ENCODE data around the gene MYOF.

Gene MYOF

DNA sequence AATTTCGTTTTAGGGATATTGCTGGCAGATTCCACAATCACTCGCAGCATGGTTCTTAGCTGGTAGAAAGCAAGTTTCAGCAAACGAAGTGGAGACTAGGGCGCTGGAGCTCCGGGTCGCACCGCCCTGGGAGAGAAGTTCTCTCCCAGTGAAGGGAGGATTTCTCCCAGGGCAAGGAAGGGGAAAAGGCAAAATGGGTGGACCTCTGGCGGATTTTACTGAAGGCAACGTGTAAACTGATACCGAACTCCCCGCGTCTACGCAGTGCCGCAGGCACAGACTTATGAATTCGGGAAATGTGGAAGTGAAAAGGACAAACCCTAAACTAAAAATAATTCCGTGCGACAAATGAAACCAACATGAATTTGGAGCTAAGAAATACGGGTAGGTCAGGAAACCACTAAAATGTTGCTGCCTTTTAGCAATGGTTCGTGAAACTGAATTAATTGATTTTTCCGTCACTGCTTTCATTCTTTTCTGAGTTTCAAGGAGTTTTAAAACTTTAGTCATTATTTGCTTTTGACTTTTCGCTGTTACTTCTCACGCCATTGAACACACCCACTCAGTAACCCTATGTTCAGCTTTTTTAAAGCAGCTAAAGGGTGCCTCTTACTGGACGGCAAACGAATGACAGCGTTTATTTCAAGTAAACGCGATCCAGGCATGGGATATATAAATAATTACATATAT lies at the start of gene MYOF:
MYOF (minus strand) TSS at position 190 of the 690 bp plus-strand sequence; CDS start at position 50, 140 bp downstream.
- peak; percentile 89 for DNase-seq

DNA sequence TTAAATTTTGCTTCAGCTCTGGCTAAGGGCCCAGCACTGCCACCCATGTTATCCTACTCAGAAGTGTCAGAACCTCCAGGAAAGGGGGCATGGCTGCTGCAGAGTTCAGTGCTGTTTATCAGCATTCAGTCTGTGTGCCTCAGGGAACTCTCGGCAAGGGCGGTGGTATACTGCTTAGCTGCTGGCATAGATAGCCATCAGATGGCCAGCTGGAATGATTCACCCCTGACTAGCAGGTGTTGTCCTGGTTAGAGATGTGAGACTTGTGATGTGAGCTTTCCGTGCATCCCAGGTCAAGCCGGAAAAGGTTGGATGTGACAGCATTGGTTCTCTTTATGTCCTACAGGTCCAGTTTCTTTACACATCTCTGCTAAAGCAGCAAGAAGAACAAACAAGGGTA lies 36.4 kb upstream of the MYOF start:
- in situ Hi-C loops (cut with MboI; ENCODE audit: low pct_unique_long_range_greater_than_20kb, low sequenced_read_pairs): no loop called here
- no peak for DNase-seq

More for the DNA sequence above, at the start of gene MYOF:
- in situ Hi-C loops (cut with MboI; ENCODE audit: low pct_unique_long_range_greater_than_20kb, low sequenced_read_pairs): no loop called here

DNA sequence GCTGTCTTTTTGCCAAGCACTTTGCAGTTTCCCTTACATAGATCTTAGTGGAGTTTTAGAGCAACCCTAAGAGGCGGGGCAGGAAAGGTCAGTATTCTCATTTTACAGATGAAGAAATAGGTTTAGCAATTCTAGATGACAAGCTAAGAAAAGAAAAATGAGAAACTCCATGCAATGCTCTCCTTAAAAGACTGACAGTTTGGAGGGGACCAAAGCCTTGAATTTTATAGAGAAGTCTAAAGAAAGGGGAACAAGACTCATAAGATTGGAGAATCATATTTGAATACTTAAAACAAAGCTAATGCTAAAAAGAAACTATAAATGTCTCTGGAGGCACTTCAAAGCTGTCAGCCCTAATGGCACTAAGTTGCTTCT lies 33.9 kb upstream of the MYOF start:
- in situ Hi-C loops (cut with MboI; ENCODE audit: low pct_unique_long_range_greater_than_20kb, low sequenced_read_pairs): no loop called here
- DNase-seq: no peak

GRCh38 chr10:93515071-93516005 lies 33.2 kb upstream of the MYOF start:
- DNase-seq: peak; percentile 41
- in situ Hi-C loops (cut with MboI; ENCODE audit: low pct_unique_long_range_greater_than_20kb, low sequenced_read_pairs): no loop called here

DNA sequence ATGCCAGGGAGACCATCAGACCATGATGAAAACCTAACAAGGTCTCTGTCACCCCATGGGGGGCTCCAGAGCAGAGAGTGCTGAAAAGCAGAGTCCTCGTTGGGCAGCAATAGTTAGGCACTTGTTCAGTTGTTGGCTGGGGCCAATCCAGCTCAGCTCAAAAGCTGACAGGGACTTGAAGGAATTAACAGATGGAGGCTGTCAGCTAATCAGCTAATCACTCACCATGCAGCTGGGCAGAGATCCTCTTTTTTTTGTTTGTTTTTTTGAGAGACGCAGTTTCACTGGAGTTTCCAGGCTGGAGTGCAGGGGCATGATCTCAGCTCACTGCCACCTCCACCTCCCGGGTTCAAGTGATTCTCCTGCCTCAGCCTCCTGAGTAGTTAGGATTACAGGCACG lies 32.4 kb upstream of the MYOF start:
- in situ Hi-C loops (cut with MboI; ENCODE audit: low pct_unique_long_range_greater_than_20kb, low sequenced_read_pairs): no loop called here
- DNase-seq: no peak

GRCh38 chr10:93513091-93513490 lies 31.0 kb upstream of the MYOF start:
- in situ Hi-C loops (cut with MboI; ENCODE audit: low pct_unique_long_range_greater_than_20kb, low sequenced_read_pairs): no loop called here
- no peak for DNase-seq

DNA sequence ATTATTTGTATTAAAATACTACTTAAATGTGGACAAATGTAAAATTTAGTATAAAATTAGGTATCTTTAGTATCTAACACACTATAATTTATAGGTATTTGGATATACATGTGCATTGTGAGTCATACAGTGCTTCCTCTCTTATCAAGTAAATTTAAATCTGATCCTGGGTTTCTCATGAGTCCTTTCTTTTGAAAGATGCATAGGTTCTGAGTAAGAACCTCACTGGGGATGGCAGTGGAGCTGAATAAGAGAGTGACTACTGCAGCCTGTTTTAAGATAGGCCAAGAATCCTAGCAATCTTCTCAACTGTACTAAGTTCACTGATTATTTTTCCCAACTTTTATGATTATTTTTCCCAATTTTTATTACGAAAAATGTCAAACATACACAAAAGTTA lies 30.4 kb upstream of the MYOF start:
- in situ Hi-C loops (cut with MboI; ENCODE audit: low pct_unique_long_range_greater_than_20kb, low sequenced_read_pairs): no loop called here
- DNase-seq: no peak

DNA sequence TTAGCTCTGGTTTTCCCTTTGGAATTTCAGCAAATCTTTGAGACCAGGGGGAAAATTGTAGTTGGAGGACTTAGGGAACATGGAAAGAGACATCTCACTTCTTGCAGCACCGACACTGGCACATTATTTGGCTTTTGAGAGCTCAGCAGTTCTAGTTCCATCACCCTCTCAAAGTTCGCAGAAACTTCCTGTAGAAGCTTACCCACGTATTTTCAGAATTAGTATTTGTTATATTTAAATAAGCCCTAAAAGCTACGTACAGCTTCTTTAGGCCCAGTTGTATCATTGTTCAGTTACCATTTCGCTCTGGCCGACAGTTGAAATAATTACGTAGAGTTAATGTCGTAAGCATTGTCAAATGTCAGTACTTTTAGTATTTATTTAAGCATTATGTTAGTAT lies 27.7 kb upstream of the MYOF start:
- in situ Hi-C loops (cut with MboI; ENCODE audit: low pct_unique_long_range_greater_than_20kb, low sequenced_read_pairs): no loop called here
- DNase-seq: no peak

- in situ Hi-C loops (cut with MboI; ENCODE audit: low pct_unique_long_range_greater_than_20kb, low sequenced_read_pairs): no loop called here
These were observed 22.9 kb upstream of the MYOF start for GRCh38 chr10:93505075-93505474.

DNA sequence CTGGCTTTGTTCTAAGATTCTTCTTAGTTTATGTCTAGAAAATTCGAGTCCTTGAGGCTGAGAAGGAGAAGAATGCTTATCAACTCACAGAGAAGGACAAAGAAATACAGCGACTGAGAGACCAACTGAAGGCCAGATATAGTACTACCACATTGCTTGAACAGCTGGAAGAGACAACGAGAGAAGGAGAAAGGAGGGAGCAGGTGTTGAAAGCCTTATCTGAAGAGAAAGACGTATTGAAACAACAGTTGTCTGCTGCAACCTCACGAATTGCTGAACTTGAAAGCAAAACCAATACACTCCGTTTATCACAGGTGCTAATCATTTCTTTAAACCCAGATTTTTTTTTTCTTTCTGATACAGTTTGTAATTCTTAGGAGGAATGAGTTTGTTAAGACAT lies 20.9 kb upstream of the MYOF start:
- in situ Hi-C loops (cut with MboI; ENCODE audit: low pct_unique_long_range_greater_than_20kb, low sequenced_read_pairs): no loop called here
- DNase-seq: no peak

More at GRCh38 chr10:93505075-93505474, 22.9 kb upstream of the MYOF start:
- peak; percentile 4 for DNase-seq

DNA sequence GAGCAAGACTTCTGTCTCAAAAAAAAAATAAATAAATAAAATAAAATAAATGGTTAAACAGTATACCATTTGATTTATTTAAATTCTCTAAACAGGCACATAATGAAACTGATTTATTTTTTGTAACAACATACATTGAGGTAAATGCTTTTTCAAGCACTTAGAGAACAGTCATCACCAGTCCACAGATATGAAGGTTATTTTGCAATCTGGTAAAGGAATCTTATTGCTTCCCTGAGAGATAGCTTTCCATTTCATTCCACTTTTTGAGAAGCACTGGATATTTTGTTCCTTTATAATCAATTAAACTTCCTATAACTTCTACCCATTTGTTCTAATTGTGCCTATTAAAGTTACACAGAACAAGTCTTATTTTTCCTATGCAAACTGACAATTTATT lies 19.5 kb upstream of the MYOF start:
- DNase-seq: no peak
- in situ Hi-C loops (cut with MboI; ENCODE audit: low pct_unique_long_range_greater_than_20kb, low sequenced_read_pairs): no loop called here

DNA sequence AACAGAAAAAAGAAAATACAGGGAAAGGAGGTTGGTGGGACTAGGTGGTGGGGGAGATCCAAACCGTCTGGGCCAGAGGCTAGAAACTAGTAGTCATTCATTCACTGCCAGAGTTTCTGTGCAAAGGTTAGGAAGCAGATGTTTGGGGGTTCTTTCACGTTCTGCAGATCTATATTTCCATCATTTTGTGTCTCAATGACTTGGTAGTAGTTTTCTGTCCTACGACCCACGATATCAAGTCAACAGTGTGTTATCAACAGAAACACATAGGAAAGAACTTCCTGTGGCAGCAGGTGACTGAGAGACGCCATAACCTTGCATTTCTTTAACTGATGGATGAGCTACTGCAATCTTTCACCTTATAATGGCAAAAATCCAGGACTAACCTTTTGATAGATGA lies 16.0 kb upstream of the MYOF start:
- in situ Hi-C loops (cut with MboI; ENCODE audit: low pct_unique_long_range_greater_than_20kb, low sequenced_read_pairs): no loop called here
- DNase-seq: peak; percentile 21

DNA sequence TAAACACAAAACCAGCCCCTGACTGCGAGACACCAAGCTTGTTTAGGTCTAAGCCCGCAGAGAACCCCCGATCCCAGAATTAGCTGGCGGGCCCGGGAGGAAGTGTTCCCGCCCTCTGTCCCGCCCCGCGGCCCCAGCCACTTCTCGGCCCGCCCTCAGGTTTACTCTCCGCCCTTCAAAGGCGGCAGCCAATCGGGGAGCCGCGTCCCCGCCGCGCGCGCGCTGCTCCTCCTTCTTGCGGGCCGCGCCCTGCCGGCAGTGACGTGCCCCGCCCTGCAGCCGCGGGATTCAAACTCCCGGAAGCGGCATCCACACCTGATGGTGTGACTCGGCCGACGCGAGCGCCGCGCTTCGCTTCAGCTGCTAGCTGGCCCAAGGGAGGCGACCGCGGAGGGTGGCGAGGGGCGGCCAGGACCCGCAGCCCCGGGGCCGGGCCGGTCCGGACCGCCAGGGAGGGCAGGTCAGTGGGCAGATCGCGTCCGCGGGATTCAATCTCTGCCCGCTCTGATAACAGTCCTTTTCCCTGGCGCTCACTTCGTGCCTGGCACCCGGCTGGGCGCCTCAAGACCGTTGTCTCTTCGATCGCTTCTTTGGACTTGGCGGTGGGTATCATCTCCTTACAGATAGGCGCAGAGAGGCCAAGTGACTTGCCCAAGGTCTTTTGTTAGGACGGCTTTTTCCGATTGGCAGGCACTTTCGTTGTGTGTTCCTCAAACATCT lies 14.3 kb upstream of the MYOF start, which contains the start of gene CEP55:
CEP55 (plus strand) TSS at position 291 of the 720 bp plus-strand sequence. CDS start 3,440 bp downstream, outside the sequence.
- in situ Hi-C loops (cut with MboI; ENCODE audit: low pct_unique_long_range_greater_than_20kb, low sequenced_read_pairs): no loop called here
- peak; percentile 97 for DNase-seq

DNA sequence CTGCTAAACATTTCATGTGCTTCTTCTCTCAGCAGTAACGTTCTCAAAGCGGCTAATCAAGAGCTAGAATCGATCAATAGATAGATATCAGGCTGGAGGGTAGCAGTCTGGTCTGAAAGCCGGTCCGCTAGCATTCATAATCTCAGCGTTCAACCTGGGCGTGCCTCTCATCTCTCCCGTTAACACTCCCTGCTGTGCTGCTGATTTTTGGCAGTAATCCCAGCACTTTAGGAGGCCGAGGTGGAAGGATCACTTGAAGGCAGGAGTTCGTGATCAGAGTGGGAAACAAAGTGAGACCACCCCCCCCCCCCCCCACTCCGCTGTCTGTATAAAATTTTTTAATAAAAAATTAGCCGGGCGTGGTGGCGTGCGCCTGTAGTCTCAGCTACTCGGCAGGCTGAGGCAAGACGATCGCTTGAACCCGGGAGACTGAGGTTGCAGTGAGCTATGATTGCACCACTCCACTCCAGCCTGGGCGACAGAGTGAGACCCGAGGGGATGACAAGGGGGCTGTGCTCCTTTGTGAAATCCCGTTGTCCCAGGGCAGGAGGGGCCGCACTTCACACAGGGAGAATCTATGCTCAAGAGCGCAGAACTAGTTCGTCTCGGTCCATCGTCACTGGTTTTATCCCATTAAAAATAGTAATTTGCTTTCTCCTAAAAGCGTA lies 13.7 kb upstream of the MYOF start:
- in situ Hi-C loops (cut with MboI; ENCODE audit: low pct_unique_long_range_greater_than_20kb, low sequenced_read_pairs): no loop called here
- DNase-seq: no peak

GRCh38 chr10:93494494-93494893 lies 12.4 kb upstream of the MYOF start:
- in situ Hi-C loops (cut with MboI; ENCODE audit: low pct_unique_long_range_greater_than_20kb, low sequenced_read_pairs): no loop called here
- DNase-seq: no peak

GRCh38 chr10:93493162-93493561 lies 11.0 kb upstream of the MYOF start:
- in situ Hi-C loops (cut with MboI; ENCODE audit: low pct_unique_long_range_greater_than_20kb, low sequenced_read_pairs): no loop called here
- DNase-seq: no peak

DNA sequence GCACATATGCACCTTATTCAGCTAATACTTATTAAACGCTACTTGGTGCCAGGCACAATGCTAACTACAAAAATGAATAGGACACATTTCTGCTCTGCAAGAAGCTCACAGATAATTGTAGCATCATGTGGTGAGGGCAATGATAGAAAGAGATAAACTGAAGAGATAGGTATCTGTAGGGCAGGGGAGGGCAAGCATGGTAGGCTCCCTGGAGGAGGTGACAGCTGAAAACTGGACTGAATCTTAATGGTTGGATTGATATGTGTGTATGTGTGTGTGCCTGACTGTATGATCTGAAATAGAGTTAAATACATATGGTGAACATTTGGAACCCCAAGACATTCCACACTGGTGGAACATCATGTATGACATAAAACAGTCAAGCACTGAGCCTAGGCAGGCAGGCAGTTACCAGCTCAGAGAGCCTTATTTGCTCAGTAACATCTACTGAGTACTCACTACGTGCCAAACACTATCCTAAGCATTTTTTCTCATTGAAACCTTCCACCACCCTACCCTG lies 9.5 kb upstream of the MYOF start:
- in situ Hi-C loops (cut with MboI; ENCODE audit: low pct_unique_long_range_greater_than_20kb, low sequenced_read_pairs): no loop called here
- no peak for DNase-seq

GRCh38 chr10:93488956-93489528 lies 6.9 kb upstream of the MYOF start:
- in situ Hi-C loops (cut with MboI; ENCODE audit: low pct_unique_long_range_greater_than_20kb, low sequenced_read_pairs): no loop called here
- DNase-seq: no peak

DNA sequence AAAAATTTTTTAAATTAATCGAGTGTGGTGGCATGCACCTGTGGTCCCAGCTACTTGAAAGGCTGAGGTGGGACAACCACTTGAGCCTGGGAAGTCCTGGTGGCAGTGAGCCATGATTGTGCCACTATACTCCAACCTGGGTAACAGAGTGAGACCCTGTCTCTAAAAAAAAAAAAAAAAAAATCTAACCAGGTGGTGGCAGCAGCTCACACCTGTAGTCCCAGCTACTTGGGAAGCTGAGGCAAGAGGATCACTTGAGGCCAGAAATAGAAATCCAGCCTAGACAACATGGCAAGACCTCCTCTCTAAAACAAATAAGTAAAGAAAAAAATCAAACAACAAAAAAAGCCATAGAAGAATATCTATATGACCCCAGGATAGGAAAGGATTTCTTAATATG lies 3.6 kb upstream of the MYOF start:
- no peak for DNase-seq
- in situ Hi-C loops (cut with MboI; ENCODE audit: low pct_unique_long_range_greater_than_20kb, low sequenced_read_pairs): no loop called here
